IPS-NIHi11 (cell line): ENCODE results near the gene DHCR24.

Source experiments
- DNase-seq: peaks from one replicate; pipeline ENCODE4 v3.0.0; 2012; ENCODE audit warnings: mixed read lengths, low spot score

Gene DHCR24

GRCh38 chr1:54800041-54800898 lies 86.7 kb downstream of the DHCR24 start:
- no peak for DNase-seq
